ENCODE measurements around the gene LTBP2.

DNA sequence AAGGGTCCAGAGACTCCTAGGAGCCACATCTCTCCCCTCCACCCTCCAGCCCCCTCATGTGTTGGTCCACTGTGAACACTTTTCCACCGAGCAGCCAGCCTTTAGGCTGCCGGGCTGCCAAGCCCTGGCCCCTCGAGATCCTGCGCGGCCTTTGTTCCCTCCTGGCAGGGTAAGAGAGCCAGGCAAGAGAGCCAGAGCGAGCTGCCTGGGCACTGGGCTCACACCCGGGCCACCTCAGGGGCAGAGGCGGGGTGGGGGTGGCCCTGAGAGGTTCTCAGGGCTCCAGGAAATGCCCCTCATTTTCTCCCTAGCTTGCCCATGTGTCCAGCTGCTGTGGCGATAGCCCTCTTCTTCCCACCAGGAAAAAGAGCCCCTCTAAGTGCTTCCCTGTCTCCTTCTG, 44.8 kb downstream of the LTBP2 start:
- TF ChIP-seq POLR2AphosphoS5 (IDR thresholded peaks at IDR 0.05; ENCODE audit: low read depth, low read length) (no peak), POLR2A (IDR thresholded peaks at IDR 0.05; ENCODE audit: low read depth, low read length) (no peak)

Data from GM12892 (cell line).